ENCODE measurements around the gene SIPA1L2.
A peak's percentile ranks its signal among the peaks of the same experiment; 100 is the strongest.

SIPA1L2 gene

DNA sequence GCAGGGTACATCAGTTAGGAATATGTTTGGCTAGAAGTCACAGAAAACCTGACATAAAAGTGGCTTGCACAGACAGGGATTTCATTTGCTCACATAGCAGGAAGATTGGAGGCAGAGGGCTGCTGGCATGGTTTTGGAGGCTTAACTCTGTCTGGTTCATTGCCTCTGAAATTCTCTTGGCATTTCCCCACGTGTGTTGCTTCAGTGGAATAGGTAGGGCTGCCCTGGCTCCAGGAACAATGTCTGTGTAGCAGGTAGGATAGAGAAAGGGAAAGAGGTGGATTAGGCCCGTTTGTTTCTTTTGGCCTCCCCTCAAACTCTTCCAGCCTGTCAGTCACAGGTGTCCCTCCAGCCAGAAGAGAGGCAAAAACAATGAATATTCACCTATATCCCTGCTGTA is 20.5 kb upstream of the SIPA1L2 start:
- TF ChIP-seq, protein P1, sequence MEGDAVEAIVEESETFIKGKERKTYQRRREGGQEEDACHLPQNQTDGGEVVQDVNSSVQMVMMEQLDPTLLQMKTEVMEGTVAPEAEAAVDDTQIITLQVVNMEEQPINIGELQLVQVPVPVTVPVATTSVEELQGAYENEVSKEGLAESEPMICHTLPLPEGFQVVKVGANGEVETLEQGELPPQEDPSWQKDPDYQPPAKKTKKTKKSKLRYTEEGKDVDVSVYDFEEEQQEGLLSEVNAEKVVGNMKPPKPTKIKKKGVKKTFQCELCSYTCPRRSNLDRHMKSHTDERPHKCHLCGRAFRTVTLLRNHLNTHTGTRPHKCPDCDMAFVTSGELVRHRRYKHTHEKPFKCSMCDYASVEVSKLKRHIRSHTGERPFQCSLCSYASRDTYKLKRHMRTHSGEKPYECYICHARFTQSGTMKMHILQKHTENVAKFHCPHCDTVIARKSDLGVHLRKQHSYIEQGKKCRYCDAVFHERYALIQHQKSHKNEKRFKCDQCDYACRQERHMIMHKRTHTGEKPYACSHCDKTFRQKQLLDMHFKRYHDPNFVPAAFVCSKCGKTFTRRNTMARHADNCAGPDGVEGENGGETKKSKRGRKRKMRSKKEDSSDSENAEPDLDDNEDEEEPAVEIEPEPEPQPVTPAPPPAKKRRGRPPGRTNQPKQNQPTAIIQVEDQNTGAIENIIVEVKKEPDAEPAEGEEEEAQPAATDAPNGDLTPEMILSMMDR (IDR thresholded peaks at IDR 0.05; ENCODE audit: low read depth, low read length) = no peak
- no peak for DNase-seq (ENCODE audit: low read depth in 2 of 2)
- no peak overlapping the region for H3K4me3 ChIP-seq (replicated peaks in 1 of 2; ENCODE audit: low read depth in 2 of 2, low read length in 2 of 2)

DNA sequence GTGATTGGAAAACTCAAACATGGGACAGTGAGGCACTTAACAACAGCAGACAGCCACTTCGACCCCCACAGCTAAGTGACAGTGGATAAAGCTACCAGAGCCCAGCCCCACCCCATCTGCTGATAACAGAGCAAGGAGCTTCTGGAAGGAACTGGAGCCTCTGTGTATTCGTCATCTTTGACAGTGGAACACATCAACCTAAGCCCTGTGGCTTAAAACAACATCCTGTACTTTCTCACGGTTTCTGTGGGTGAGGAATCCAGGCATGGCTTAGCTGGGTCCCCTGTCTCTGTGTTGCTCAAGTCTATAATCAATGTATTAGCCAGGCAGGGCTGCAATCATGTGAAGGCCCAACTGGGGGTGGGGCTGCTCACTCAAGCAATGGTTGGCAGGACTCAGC is 18.4 kb upstream of the SIPA1L2 start:
- TF ChIP-seq, protein P1 (IDR thresholded peaks at IDR 0.05; ENCODE audit: low read depth, low read length) = no peak

DNA sequence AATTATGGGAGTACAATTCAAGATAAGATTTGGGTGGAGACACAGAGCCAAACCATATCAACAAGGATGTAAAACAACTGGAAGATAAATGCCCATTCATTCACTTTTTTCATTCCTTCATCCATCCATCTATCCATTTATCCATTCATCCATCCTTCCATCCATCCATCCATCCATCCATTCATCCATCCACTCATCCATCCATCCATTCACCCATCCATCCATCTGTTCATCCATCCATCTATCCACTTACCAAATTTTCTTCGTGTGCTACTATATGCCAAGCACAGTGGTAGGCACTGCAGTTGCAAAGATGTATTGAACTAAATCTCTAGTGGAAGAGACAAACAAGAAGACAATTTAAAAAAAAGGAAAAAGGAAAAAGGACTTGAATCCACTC is 14.3 kb upstream of the SIPA1L2 start:
- DNase-seq (ENCODE audit: low read depth in 2 of 2) = no peak
- no peak overlapping the region for H3K4me3 ChIP-seq (replicated peaks in 1 of 2; ENCODE audit: low read depth in 2 of 2, low read length in 2 of 2)
- TF ChIP-seq, protein P1 (IDR thresholded peaks at IDR 0.05; ENCODE audit: low read depth, low read length) = no peak

More for the DNA sequence above, 18.4 kb upstream of the SIPA1L2 start:
- H3K4me3 ChIP-seq (replicated peaks in 1 of 2; ENCODE audit: low read depth in 2 of 2, low read length in 2 of 2) = no peak overlapping the region
- peak in 1 of 2 donors; percentile 34 for DNase-seq (ENCODE audit: low read depth in 2 of 2)

DNA sequence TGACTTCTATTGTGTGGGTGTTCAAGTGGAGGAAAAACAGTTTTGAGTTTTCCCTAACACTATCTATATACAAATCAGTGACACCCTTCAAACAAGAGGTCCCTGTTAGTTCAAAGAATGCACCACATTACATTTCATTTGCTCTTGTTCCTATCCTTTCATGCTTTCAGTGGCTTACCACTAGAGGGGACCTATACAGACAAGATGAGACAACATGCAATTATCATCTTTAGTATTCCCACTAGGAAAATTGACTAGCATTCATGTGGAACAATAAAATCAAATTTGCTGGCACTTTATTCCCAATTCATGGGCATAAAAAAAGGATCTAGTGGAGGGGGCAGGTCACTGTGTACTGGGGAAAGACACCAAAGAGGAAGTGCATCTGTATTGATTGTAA is 13.3 kb upstream of the SIPA1L2 start:
- DNase-seq (ENCODE audit: low read depth in 2 of 2) = no peak
- TF ChIP-seq, protein P1 (IDR thresholded peaks at IDR 0.05; ENCODE audit: low read depth, low read length) = no peak
- no peak overlapping the region for H3K4me3 ChIP-seq (replicated peaks in 1 of 2; ENCODE audit: low read depth in 2 of 2, low read length in 2 of 2)

DNA sequence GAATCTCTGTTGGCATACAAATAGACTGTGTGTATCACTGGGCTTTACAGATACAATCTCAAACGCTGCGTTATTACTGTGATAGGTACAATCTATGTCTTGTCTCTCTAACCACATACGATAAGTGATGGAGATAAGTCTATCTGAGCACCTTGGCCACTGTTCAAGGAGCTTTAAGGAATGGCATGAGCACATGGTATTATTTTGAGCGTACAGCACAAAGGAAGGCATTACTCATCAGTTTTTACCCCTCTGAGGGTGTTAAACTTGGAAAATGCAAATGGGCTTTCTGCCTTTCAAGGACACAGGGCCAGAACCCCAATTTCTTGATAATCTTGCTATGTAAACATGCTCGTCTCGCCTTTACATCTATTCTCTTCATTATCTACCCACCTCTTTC is 11.6 kb upstream of the SIPA1L2 start:
- H3K4me3 ChIP-seq (replicated peaks in 1 of 2; ENCODE audit: low read depth in 2 of 2, low read length in 2 of 2) = no peak overlapping the region
- peak in 1 of 2 donors; percentile 16 for DNase-seq (ENCODE audit: low read depth in 2 of 2)
- TF ChIP-seq, protein P1 (IDR thresholded peaks at IDR 0.05; ENCODE audit: low read depth, low read length) = no peak

DNA sequence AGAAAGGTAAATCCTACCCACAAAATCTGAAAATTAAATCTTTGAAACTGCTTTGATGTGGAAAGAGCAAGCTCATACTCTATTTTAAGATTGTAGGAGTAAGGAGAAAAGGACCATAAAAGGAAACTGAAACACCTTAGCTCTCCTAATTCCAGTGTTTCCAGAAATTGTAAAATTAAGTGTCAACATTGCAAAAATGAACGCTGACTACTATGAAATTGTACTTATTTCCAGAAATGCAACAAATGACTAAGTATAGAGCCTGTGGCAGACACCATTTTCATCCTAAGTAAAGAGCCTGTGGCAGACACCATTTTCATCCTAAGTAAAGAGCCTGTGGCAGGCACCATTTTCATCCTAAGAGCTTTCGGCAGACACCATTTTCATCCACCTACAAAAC is 6.9 kb upstream of the SIPA1L2 start:
- TF ChIP-seq, protein P1 (IDR thresholded peaks at IDR 0.05; ENCODE audit: low read depth, low read length) = no peak

DNA sequence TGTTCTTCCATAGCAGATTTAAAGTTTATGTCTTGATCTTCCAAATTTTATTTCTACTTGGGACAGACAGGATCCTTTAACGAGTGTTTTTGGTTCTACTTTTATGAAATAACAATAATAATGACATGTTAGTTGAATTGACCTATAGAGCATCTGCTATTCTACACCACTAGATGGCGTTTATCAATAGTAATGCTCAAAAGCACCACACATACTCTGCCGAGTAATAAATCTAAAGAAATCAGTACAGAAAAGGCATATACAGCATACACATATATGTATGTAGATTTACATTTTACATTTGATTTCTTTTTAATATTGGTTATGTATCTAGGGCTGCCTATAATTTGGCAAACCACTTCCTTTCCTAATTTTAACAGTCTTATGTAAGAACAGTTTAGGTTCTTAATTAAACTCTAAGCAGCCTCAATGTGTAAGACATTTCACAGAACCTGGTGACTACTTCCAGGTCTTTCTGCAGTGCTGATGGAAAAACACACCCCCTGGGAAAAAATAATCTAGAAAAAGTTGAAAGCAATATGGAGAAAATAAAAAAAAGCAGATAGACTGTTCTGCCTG is 5.9 kb upstream of the SIPA1L2 start:
- H3K4me3 ChIP-seq (replicated peaks in 1 of 2; ENCODE audit: low read depth in 2 of 2, low read length in 2 of 2) = no peak overlapping the region
- TF ChIP-seq, protein P1 (IDR thresholded peaks at IDR 0.05; ENCODE audit: low read depth, low read length) = peak; percentile 62
- peak; percentile 72 to 77 for DNase-seq (ENCODE audit: low read depth in 2 of 2)

More for the DNA sequence above, 6.9 kb upstream of the SIPA1L2 start:
- H3K4me3 ChIP-seq (replicated peaks in 1 of 2; ENCODE audit: low read depth in 2 of 2, low read length in 2 of 2) = no peak overlapping the region
- no peak for DNase-seq (ENCODE audit: low read depth in 2 of 2)
